CD4-positive, alpha-beta memory T cell (primary cell): ENCODE data around the gene TMEM209. TPM values are rescaled to one million over a fixed set of nuclear protein-coding genes. Genes with fewer than 3 reads are reported as not detected.

Experiments
- CTCF ChIA-PET: fragments of 350-600 bp; sonication (Branson Sonifier 250); formaldehyde crosslinking; loops from one replicate; lab custom pipeline; 2021; ENCODE audit warnings: inconsistent platforms; ENCODE audit not compliant: partially characterized antibody; lab: Charles Lee
- POLR2A ChIA-PET: fragments of 350-600 bp; sonication (Branson Sonifier 250); formaldehyde crosslinking; loops from one replicate; lab custom pipeline; 2021; ENCODE audit not compliant: partially characterized antibody; lab: Charles Lee
- DNase-seq, 5 donors: peaks; one replicate each; pipeline versions ENCODE4 v3.0.0 to v3.0.0-alpha.2; 2020 to 2022; ENCODE audit warnings: mixed read lengths in 1 of 5
- H3K27ac ChIP-seq: one replicate; pipeline ENCODE4 v1.7.0; 2013; ENCODE audit warnings: low read depth, low read length
- H3K27me3 ChIP-seq: 2 replicates; pipeline ENCODE4 v1.7.0; 2013; ENCODE audit warnings: mild to moderate bottlenecking, low read length, moderate library complexity; ENCODE audit not compliant: insufficient read depth
- H3K36me3 ChIP-seq: 2 replicates; pipeline ENCODE4 v1.7.0; 2013; ENCODE audit warnings: mild to moderate bottlenecking, low read length, moderate library complexity; ENCODE audit not compliant: insufficient read depth
- H3K4me1 ChIP-seq: 2 replicates; pipeline ENCODE4 v1.7.0; 2013; ENCODE audit warnings: mild to moderate bottlenecking, low read length, moderate library complexity; ENCODE audit not compliant: insufficient read depth
- H3K4me3 ChIP-seq, 2 donors: one replicate each; pipeline ENCODE4 v1.7.0; 2013; ENCODE audit warnings: low read length in 2 of 2, mild to moderate bottlenecking in 1 of 2
- H3K9me3 ChIP-seq, 2 donors: one replicate each; pipeline ENCODE4 v1.7.0; 2013; ENCODE audit warnings: low read length in 2 of 2, control low read depth in 1 of 2; ENCODE audit not compliant: control insufficient read depth in 1 of 2
- H3K27ac Mint-ChIP-seq, 7 donors: one replicate each; pipeline ENCODE4 v1.8.0; 2020 to 2021; ENCODE audit warnings: mixed read lengths in 7 of 7, mild to moderate bottlenecking in 6 of 7, inconsistent platforms in 3 of 7, moderate library complexity in 3 of 7
- H3K27me3 Mint-ChIP-seq, 2 donors: one replicate each; pipeline ENCODE4 v1.8.0; 2020 to 2021; ENCODE audit warnings: mixed read lengths in 2 of 2
- H3K36me3 Mint-ChIP-seq, 2 donors: one replicate each; pipeline ENCODE4 v1.8.0; 2020 to 2021; ENCODE audit warnings: mixed read lengths in 2 of 2, inconsistent platforms in 1 of 2, mild to moderate bottlenecking in 1 of 2
- H3K4me1 Mint-ChIP-seq, 4 donors: one replicate each; pipeline ENCODE4 v1.8.0; 2020 to 2021; ENCODE audit warnings: mixed read lengths in 4 of 4, mild to moderate bottlenecking in 1 of 4
- H3K4me3 Mint-ChIP-seq, 8 donors: one replicate each; pipeline ENCODE4 v1.8.0; 2020 to 2021; ENCODE audit warnings: mixed read lengths in 8 of 8, mild to moderate bottlenecking in 7 of 8, moderate library complexity in 6 of 8, inconsistent platforms in 3 of 8
- H3K9me3 Mint-ChIP-seq, 8 donors: one replicate each; pipeline ENCODE4 v1.8.0; 2020 to 2021; ENCODE audit warnings: mixed read lengths in 8 of 8, mild to moderate bottlenecking in 5 of 8, inconsistent platforms in 3 of 8, moderate library complexity in 1 of 8
- intact Hi-C: fragments of 100-400 bp; cut with micrococcal nuclease; formaldehyde crosslinking; loops from one replicate; pipeline ENCODE4 v1.15.1; 2023
- polyA plus RNA-seq, 2 donors: library from polyadenylated mRNA; unstranded; fragments of 300-500 nt; fragmentation: Illumina TruSeq; gene quantifications; one replicate each; pipeline ENCODE4 v1.2.3, GENCODE V29; 2021
- total RNA-seq, 2 experiments: library from RNA; stranded (reverse); gene quantifications; one replicate each; pipeline ENCODE4 v1.2.3, GENCODE V29; 2021

The TMEM209 gene
- total and polyA plus RNA-seq, 4 experiments from 2014 or later: 34.5 to 48.8 (median 40.2) TPM

DNA sequence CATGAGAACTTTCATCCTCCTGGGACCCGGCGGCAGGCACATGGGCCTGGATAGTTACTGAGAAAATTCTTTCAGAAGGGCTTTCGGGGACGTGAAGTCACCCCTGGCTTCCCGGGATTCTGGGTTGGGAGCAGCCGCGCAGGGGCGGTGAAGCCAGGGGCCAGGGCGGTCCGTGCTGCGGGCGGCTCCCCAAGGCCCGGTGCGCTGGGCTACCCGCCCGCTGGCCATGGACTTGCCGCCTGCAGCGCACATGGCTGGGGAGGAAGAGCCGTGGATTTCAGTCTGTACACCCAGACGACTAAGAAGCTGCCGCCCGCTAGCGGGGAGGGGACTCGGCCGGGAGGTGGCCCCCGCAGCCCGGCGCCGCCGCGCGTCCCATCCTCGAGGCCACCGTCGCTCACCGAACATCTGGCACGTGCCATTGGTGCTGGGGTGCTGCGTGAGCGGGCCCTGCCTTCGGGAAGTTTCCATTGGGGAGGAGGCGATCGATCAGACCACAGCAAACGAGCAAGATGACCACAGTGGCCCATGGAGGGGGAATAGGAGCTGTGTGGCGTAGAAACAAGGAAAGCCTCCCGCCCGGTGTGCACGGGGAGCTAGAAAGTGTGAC lies 64.5 kb downstream of the TMEM209 start:
- H3K9me3 Mint-ChIP-seq: no peaks in the 10 kb centered on the region
- H3K4me1 Mint-ChIP-seq: peaks cover 11 to 25% (median 20%) of the 10 kb centered on the region in 4 donors
- no peaks in the 10 kb centered on the region for H3K9me3 ChIP-seq
- H3K4me1 ChIP-seq: peaks cover 28% of the 10 kb centered on the region
- H3K27me3 Mint-ChIP-seq: no peaks in the 10 kb centered on the region
- CTCF ChIA-PET: no interaction called here
- no peaks in the 10 kb centered on the region for H3K27me3 ChIP-seq
- peak overlapping the region in 6 of 7 donors; percentile 29 to 79 (median 45) for H3K27ac Mint-ChIP-seq
- peak overlapping the region; percentile 68 to 83 (median 81) for H3K4me3 Mint-ChIP-seq
- peaks cover 18 to 20% of the 10 kb centered on the region in 2 donors for H3K36me3 Mint-ChIP-seq
- intact Hi-C loops: no loop called here
- peak overlapping the region; percentile 41 for H3K27ac ChIP-seq
- peak overlapping the region in 1 of 2 donors; percentile 58 for H3K4me3 ChIP-seq
- POLR2A ChIA-PET: interaction anchor here (0.7 to 2.5 kb wide), 4 partner anchors 16 to 916 kb away, joined by 3 to 12 read pairs (median 3); partner anchors contain the start of genes AHCYL2 and TMEM209
- no peak for DNase-seq
- no peaks in the 10 kb centered on the region for H3K36me3 ChIP-seq

GRCh38 chr7:130139193-130139960 lies 65.8 kb downstream of the TMEM209 start:
- no peak overlapping the region for H3K4me3 ChIP-seq
- peaks cover 11 to 29% (median 21%) of the 10 kb centered on the region in 4 donors for H3K4me1 Mint-ChIP-seq
- no peaks in the 10 kb centered on the region for H3K9me3 ChIP-seq
- H3K27ac Mint-ChIP-seq: peak overlapping the region in 3 of 7 donors; percentile 50 to 75 (median 62)
- ChIA-PET POLR2A (interaction anchor here (2.5 kb wide), 1 partner anchor 66 kb away, joined by 12 read pairs; the partner anchor contains the start of gene TMEM209), CTCF (interaction anchor here (1.0 kb wide), 1 partner anchor 10 kb away, joined by 3 read pairs; no protein-coding TSS in a partner anchor)
- peaks cover 24% of the 10 kb centered on the region in 2 donors for H3K36me3 Mint-ChIP-seq
- no peaks in the 10 kb centered on the region for H3K27me3 Mint-ChIP-seq
- no peaks in the 10 kb centered on the region for H3K27me3 ChIP-seq
- no peak for DNase-seq
- H3K27ac ChIP-seq: no peak overlapping the region
- no peaks in the 10 kb centered on the region for H3K9me3 Mint-ChIP-seq
- H3K4me3 Mint-ChIP-seq: peak overlapping the region in 6 of 8 donors; percentile 32 to 64 (median 48)
- intact Hi-C loops: no loop called here
- no peaks in the 10 kb centered on the region for H3K36me3 ChIP-seq
- H3K4me1 ChIP-seq: peaks cover 35% of the 10 kb centered on the region

GRCh38 chr7:130137207-130137606 lies 68.0 kb downstream of the TMEM209 start:
- intact Hi-C loops: no loop called here
- Mint-ChIP-seq H3K4me1 (peaks cover 11 to 29% (median 21%) of the 10 kb centered on the region in 4 donors), H3K27ac (no peak overlapping the region), H3K9me3 (no peaks in the 10 kb centered on the region), H3K4me3 (no peak overlapping the region), H3K27me3 (no peaks in the 10 kb centered on the region), H3K36me3 (peaks cover 41 to 42% of the 10 kb centered on the region in 2 donors)
- Histone ChIP-seq H3K27me3 (no peaks in the 10 kb centered on the region), H3K36me3 (no peaks in the 10 kb centered on the region), H3K4me1 (peaks cover 31% of the 10 kb centered on the region), H3K9me3 (no peaks in the 10 kb centered on the region), H3K4me3 (no peak overlapping the region), H3K27ac (no peak overlapping the region)
- ChIA-PET POLR2A (no interaction called here), CTCF (no interaction called here)
- DNase-seq: no peak

DNA sequence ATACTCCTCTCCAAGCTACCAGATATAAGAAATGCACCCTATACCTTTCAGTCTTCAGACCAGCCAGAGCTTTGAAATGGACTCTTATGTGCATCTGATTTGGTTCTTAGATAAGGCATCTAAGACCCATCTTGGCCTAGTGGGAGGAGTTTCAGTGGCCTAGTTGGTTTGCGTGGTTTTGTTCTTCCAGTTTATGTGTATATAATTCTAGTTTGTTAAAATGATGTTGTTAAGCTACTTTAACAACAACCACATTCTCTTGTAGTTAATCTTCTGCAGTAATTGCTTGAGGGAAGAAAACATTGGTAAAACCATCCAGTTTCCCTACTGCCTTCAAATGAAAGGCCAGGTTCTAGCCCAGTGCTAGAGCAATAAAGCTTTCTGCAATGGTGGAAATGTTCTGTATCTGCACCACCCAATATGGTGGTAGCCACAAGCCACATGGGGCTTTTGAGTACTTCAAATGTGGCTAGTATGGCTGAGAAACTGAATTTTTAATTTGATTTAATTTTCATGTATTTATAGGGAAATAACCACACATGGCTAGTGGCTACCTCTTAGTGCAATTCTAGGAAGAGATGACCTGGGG lies 68.5 kb downstream of the TMEM209 start:
- Histone ChIP-seq H3K9me3 (no peaks in the 10 kb centered on the region), H3K27ac (no peak overlapping the region), H3K4me3 (no peak overlapping the region), H3K4me1 (peaks cover 26% of the 10 kb centered on the region), H3K27me3 (no peaks in the 10 kb centered on the region), H3K36me3 (peaks cover 1% of the 10 kb centered on the region)
- CTCF ChIA-PET: no interaction called here
- Mint-ChIP-seq H3K27ac (no peak overlapping the region), H3K27me3 (no peaks in the 10 kb centered on the region), H3K36me3 (peaks cover 46 to 47% of the 10 kb centered on the region in 2 donors), H3K4me3 (no peak overlapping the region), H3K9me3 (no peaks in the 10 kb centered on the region), H3K4me1 (peaks cover 10 to 28% (median 20%) of the 10 kb centered on the region in 4 donors)
- POLR2A ChIA-PET: no interaction called here
- intact Hi-C loops: no loop called here
- DNase-seq: no peak

DNA sequence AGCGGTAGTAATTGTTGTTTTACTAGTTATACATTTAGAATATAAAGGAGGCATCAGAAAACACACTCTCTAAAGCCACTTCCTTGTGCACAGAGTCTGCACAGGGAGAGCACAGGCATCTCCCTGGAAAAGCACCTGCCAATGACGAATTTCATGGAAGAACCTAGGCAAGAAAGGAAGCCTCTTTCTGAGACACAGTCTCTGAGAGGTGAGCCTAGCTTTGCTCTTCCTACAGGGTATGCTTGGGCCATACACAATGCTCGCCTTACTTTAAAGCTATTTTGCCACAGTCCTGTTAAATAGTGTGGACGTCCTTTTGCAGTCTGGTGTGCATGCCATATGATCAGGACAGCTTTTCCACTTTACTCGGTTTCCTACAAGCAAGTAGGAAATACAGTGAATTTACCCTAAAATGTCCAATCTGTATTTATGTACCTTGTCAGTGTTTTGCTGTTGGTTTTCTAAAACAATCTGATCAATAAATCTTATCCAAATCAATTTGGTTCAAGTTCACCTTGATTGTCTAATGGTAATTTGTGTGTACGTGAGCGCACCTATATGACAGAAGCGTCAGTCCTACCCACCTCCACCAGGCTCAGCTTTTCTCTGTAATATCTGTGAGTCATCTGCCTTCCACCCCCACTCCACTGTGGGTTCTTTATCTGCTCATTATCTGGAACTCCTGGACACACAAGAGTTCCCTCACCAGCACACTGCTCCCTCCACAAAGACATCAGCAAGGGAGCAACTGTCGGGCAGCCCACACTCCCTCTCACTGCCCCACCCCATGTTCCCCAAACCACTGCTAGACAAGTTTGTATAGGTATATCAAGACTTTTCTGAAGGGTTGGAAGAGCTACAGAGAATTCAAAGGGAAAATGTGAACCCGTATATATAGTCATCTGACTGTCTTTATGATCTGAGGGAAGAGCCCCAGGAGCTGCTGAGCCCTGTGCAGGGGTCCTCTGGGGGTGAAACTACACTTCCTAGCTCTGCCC lies 69.7 kb downstream of the TMEM209 start:
- Histone ChIP-seq H3K9me3 (no peaks in the 10 kb centered on the region), H3K4me3 (no peak overlapping the region), H3K4me1 (peaks cover 19% of the 10 kb centered on the region), H3K27ac (no peak overlapping the region), H3K27me3 (no peaks in the 10 kb centered on the region), H3K36me3 (peaks cover 12% of the 10 kb centered on the region)
- peaks cover 7 to 26% (median 17%) of the 10 kb centered on the region in 4 donors for H3K4me1 Mint-ChIP-seq
- ChIA-PET CTCF (interaction anchor here (1.2 kb wide), 1 partner anchor 52 kb away, joined by 3 read pairs; no protein-coding TSS in a partner anchor), POLR2A (no interaction called here)
- intact Hi-C loops: no loop called here
- no peaks in the 10 kb centered on the region for H3K27me3 Mint-ChIP-seq
- DNase-seq: no peak
- H3K27ac Mint-ChIP-seq: peak overlapping the region in 2 of 7 donors; percentile 18 to 51
- no peak overlapping the region for H3K4me3 Mint-ChIP-seq
- no peaks in the 10 kb centered on the region for H3K9me3 Mint-ChIP-seq
- peaks cover 54 to 57% of the 10 kb centered on the region in 2 donors for H3K36me3 Mint-ChIP-seq

GRCh38 chr7:130134726-130135125 lies 70.5 kb downstream of the TMEM209 start:
- POLR2A ChIA-PET: interaction anchor here (0.9 kb wide), 1 partner anchor 64 kb away, joined by 3 read pairs; the partner anchor contains the start of gene KLHDC10
- no peak for DNase-seq
- Histone ChIP-seq H3K36me3 (peaks cover 14% of the 10 kb centered on the region), H3K27me3 (no peaks in the 10 kb centered on the region), H3K9me3 (no peaks in the 10 kb centered on the region), H3K4me1 (peaks cover 19% of the 10 kb centered on the region), H3K4me3 (no peak overlapping the region), H3K27ac (no peak overlapping the region)
- Mint-ChIP-seq H3K27me3 (no peaks in the 10 kb centered on the region), H3K4me1 (peaks cover 7 to 22% (median 14%) of the 10 kb centered on the region in 4 donors), H3K27ac (no peak overlapping the region), H3K36me3 (peaks cover 61 to 63% of the 10 kb centered on the region in 2 donors), H3K9me3 (no peaks in the 10 kb centered on the region), H3K4me3 (no peak overlapping the region)
- intact Hi-C loops: no loop called here
- CTCF ChIA-PET: interaction anchor here (1.2 kb wide), 1 partner anchor 51 kb away, joined by 3 read pairs; no protein-coding TSS in a partner anchor
